ENCODE data around the gene ATP7B. TPM values are rescaled to one million over a fixed set of nuclear protein-coding genes. Genes with fewer than 3 reads are reported as not detected.
"Not testable (repeated sequence)": the region's sequence is repeated elsewhere in the genome, so short reads cannot be mapped to it uniquely, and the experiment has no call there.

Gene ATP7B
- polyA plus RNA-seq, 4 donors, result 8.1 to 31.3 (median 13.5) TPM

DNA sequence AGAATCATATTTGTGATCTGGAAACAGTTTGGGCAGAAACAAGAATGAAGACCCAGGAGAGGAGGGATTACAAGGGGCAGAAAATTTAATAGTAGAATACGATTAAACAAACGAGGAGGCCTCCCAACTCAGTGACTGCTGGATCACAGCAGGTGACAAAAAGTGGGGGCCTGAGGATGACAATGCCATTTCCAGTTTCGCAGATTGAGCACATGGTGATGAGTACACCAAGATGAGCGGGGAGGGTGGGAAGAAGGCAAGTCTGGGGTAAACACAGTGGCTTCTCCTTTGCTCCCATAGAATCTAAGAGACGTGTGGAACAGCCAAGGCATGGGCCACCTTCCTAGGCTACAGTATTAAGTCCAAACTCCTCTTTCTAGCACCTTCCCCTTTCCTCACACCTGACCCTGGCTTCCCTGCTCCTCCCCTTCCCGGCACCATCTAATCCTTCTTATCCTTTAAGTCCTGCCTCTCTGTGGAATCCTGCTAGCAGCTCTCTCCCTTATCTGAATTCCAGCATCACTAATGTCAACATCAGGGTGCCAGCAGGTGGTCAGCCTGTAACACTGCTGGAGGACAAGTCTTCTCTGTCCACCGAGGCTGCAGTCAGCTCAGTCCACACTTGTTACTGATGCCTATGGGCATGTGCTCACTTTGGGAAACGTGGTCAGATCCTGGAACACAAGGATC, 13.5 kb downstream of the ATP7B start:
- Histone ChIP-seq H3K4me1 (ENCODE audit: control insufficient read depth in 3 of 3, insufficient read depth in 2 of 3, low read depth in 1 of 3, low read length in 2 of 3) (peaks cover 5 to 69% (median 11%) of the 10 kb centered on the region in 3 donors), H3K9me3 (ENCODE audit: control insufficient read depth in 2 of 2, insufficient read depth in 1 of 2, low read depth in 1 of 2, low read length in 1 of 2) (no peaks in the 10 kb centered on the region), H3K36me3 (ENCODE audit: control insufficient read depth in 3 of 3, insufficient read depth in 2 of 3, low read depth in 1 of 3, low read length in 3 of 3) (peaks cover 0 to 8% (median 2%) of the 10 kb centered on the region in 3 donors), H3K4me3 (ENCODE audit: low read depth in 1 of 3, low read length in 3 of 3) (no peak overlapping the region), H3K27me3 (ENCODE audit: control insufficient read depth in 3 of 3, insufficient read depth in 3 of 3, low read length in 3 of 3) (no peaks in the 10 kb centered on the region), H3K27ac (ENCODE audit: low read depth in 1 of 3, low read length in 2 of 3) (peak overlapping the region in 1 of 3 donors; percentile 79)
- no peak for FAIRE-seq
- WGBS, 3 donors, result 48 to 65% (median 57%) methylated on average over 8 of the region's 8 CpGs
- peak; percentile 74 to 76 for DNase-seq

DNA sequence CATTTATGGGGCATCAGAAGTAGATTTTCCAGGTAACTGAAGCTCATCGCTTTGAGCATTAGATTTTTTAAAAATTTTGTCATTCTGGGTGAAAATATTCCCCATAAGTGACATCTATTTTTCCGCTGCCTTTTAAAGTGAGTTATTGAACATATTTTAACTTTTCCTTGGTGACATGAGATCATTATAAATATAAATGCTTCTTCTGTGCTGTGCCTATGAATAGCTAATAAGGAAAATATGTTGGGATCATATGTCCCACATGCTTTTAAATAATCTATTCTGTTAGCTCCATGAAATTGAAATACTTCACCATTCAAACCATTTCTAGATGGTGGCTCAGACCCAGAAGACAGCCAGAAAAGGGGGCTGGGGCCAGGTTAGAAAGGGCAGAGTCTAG, 14.1 kb downstream of the ATP7B start:
- FAIRE-seq (no peak), DNase-seq (no peak)
- H3K36me3 ChIP-seq (ENCODE audit: control insufficient read depth in 3 of 3, insufficient read depth in 2 of 3, low read depth in 1 of 3, low read length in 3 of 3), result peaks cover 0 to 8% (median 2%) of the 10 kb centered on the region in 3 donors
- 93 to 95% (median 94%) methylated on average over 2 of the region's 2 CpGs for WGBS, 3 donors
- H3K4me1 ChIP-seq (ENCODE audit: control insufficient read depth in 3 of 3, insufficient read depth in 2 of 3, low read depth in 1 of 3, low read length in 2 of 3), result peaks cover 5 to 66% (median 11%) of the 10 kb centered on the region in 3 donors
- no peaks in the 10 kb centered on the region for H3K9me3 ChIP-seq (ENCODE audit: control insufficient read depth in 2 of 2, insufficient read depth in 1 of 2, low read depth in 1 of 2, low read length in 1 of 2)
- no peaks in the 10 kb centered on the region for H3K27me3 ChIP-seq (ENCODE audit: control insufficient read depth in 3 of 3, insufficient read depth in 3 of 3, low read length in 3 of 3)
- no peak overlapping the region for H3K4me3 ChIP-seq (ENCODE audit: low read depth in 1 of 3, low read length in 3 of 3)
- H3K27ac ChIP-seq (ENCODE audit: low read depth in 1 of 3, low read length in 2 of 3), result peak overlapping the region in 1 of 3 donors; percentile 79

DNA sequence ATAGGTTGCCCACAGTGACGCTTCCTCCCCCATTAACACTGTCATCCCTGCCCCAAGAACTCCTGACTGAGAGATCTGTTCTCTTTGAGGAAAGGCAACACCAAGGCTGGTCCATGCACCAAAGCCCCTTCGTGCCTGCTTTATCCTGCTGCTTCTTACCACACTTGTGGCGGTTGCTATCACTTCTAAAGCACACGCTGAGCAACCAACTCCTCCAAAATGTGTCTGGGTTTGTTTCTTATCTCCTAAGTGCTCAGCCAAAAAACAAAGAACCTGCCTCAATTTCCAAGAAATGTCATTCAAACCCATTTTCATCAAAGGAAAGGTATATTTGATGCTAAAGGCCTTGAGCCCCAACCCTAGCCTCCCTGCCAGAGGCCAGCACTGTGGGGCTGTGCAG, 14.6 kb downstream of the ATP7B start:
- peak overlapping the region in 2 of 3 donors; percentile 27 to 79 for H3K27ac ChIP-seq (ENCODE audit: low read depth in 1 of 3, low read length in 2 of 3)
- H3K4me1 ChIP-seq (ENCODE audit: control insufficient read depth in 3 of 3, insufficient read depth in 2 of 3, low read depth in 1 of 3, low read length in 2 of 3), result peaks cover 5 to 63% (median 11%) of the 10 kb centered on the region in 3 donors
- FAIRE-seq (no peak), DNase-seq (no peak)
- peaks cover 0 to 8% (median 2%) of the 10 kb centered on the region in 3 donors for H3K36me3 ChIP-seq (ENCODE audit: control insufficient read depth in 3 of 3, insufficient read depth in 2 of 3, low read depth in 1 of 3, low read length in 3 of 3)
- WGBS, 3 donors, result 86 to 92% (median 89%) methylated on average over 4 of the region's 4 CpGs
- no peaks in the 10 kb centered on the region for H3K27me3 ChIP-seq (ENCODE audit: control insufficient read depth in 3 of 3, insufficient read depth in 3 of 3, low read length in 3 of 3)
- no peak overlapping the region for H3K4me3 ChIP-seq (ENCODE audit: low read depth in 1 of 3, low read length in 3 of 3)
- H3K9me3 ChIP-seq (ENCODE audit: control insufficient read depth in 2 of 2, insufficient read depth in 1 of 2, low read depth in 1 of 2, low read length in 1 of 2), result no peaks in the 10 kb centered on the region

DNA sequence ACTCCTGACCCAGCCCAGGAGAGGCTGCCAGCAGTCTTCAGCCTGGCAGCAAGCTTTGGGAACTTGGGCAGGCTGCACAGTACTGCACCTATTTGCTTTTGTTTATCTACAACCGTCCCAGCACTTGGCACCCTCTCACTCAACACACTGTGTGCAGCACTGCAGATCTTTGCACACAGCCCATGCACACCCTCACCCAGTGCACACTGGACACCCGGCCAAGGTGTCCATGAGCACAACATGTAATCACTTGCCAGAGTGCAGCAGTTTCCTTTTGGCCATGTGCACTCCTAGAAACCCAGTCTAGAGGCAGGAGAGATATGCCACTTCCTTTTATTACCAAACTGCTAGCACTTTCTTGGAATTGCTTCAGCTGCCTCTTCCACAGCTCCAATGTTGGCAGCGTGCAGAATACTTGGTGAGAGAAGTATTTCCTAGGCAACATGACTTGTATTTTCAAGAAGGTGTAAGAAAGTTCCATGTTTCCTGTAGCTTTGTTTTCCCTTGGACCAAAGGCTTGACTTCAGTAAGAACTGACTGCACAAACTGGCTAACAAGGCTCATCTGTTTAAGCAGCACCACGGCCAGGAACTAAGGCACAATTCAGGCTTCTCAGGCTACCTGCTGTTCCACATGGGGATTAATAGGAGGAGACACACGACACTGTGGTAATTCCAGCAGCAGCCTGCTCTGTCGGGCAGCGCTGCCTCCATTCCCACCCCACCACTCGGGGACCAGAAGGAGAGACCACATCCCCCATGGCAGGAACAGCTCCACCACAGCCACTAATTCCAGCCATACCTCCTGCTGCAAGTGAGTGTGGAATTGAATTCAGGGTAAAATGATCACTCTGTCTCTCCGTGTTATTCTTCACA, 15.3 kb downstream of the ATP7B start:
- DNase-seq (peak in 1 of 2 donors; percentile 77), FAIRE-seq (no peak)
- H3K27me3 ChIP-seq (ENCODE audit: control insufficient read depth in 3 of 3, insufficient read depth in 3 of 3, low read length in 3 of 3), result no peaks in the 10 kb centered on the region
- peak overlapping the region; percentile 27 to 68 (median 32) for H3K27ac ChIP-seq (ENCODE audit: low read depth in 1 of 3, low read length in 2 of 3)
- peaks cover 5 to 60% (median 11%) of the 10 kb centered on the region in 3 donors for H3K4me1 ChIP-seq (ENCODE audit: control insufficient read depth in 3 of 3, insufficient read depth in 2 of 3, low read depth in 1 of 3, low read length in 2 of 3)
- H3K4me3 ChIP-seq (ENCODE audit: low read depth in 1 of 3, low read length in 3 of 3), result no peak overlapping the region
- 41 to 50% (median 45%) methylated on average over 9 of the region's 9 CpGs for WGBS, 3 donors
- peaks cover 0 to 9% (median 2%) of the 10 kb centered on the region in 3 donors for H3K36me3 ChIP-seq (ENCODE audit: control insufficient read depth in 3 of 3, insufficient read depth in 2 of 3, low read depth in 1 of 3, low read length in 3 of 3)
- H3K9me3 ChIP-seq (ENCODE audit: control insufficient read depth in 2 of 2, insufficient read depth in 1 of 2, low read depth in 1 of 2, low read length in 1 of 2), result no peaks in the 10 kb centered on the region

DNA sequence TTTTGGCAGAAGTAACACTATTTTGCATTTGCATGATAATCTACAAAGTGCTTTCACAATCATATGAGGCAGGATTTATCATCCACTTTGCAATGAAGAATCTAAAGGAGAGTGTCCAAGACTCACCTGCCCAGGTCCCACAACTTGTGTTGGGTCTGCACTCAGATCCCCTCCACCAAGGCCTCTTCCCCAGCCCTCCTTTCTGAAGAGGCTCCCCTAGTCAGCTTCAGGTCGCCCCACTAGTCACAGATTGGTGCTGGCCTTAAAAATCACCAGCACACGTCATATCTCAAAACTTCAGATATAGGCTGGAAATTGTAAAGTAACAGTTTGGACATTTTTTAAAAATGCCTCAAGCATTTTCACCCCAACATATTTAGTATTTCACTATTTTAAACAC, 17.5 kb downstream of the ATP7B start:
- no peaks in the 10 kb centered on the region for H3K9me3 ChIP-seq (ENCODE audit: control insufficient read depth in 2 of 2, insufficient read depth in 1 of 2, low read depth in 1 of 2, low read length in 1 of 2)
- peaks cover 0 to 12% (median 2%) of the 10 kb centered on the region in 3 donors for H3K36me3 ChIP-seq (ENCODE audit: control insufficient read depth in 3 of 3, insufficient read depth in 2 of 3, low read depth in 1 of 3, low read length in 3 of 3)
- WGBS, 3 donors, result 89 to 92% (median 91%) methylated on average over 2 of the region's 2 CpGs
- H3K4me1 ChIP-seq (ENCODE audit: control insufficient read depth in 3 of 3, insufficient read depth in 2 of 3, low read depth in 1 of 3, low read length in 2 of 3), result peaks cover 5 to 38% (median 6%) of the 10 kb centered on the region in 3 donors
- H3K27me3 ChIP-seq (ENCODE audit: control insufficient read depth in 3 of 3, insufficient read depth in 3 of 3, low read length in 3 of 3), result no peaks in the 10 kb centered on the region
- H3K27ac ChIP-seq (ENCODE audit: low read depth in 1 of 3, low read length in 2 of 3), result no peak overlapping the region
- DNase-seq (no peak), FAIRE-seq (no peak)
- H3K4me3 ChIP-seq (ENCODE audit: low read depth in 1 of 3, low read length in 3 of 3), result no peak overlapping the region

DNA sequence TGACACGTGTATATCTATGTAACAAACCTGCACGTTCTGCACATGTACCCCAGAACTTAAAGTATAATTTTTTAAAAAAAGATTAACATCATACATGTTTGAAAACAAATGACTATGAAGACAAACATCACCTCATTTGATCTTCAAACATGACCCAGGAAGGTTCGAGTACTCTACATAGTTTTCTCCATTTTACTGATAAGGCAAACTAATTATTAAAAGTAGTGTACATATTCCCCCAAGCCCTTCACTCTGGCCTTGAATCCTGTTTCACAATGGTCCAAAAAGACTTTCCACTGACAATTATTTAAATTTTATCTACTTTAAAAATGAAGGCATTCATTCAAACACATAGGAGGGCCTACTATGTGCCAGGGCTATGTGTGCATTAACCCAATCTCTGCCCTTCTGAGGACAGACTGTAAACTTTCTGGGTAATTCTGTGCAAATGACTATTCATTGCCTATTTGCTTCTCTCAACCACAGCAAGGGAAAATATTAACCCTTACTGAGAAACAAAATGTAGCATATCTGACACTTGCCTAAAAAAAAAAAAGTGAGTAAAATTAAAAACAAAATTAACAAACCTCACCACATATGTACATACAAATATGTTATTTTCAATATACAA, 22.1 kb downstream of the ATP7B start:
- H3K36me3 ChIP-seq (ENCODE audit: control insufficient read depth in 3 of 3, insufficient read depth in 2 of 3, low read depth in 1 of 3, low read length in 3 of 3), result peaks cover 0 to 4% (median 0%) of the 10 kb centered on the region in 3 donors
- DNase-seq, result no peak
- no peaks in the 10 kb centered on the region for H3K4me1 ChIP-seq (ENCODE audit: control insufficient read depth in 3 of 3, insufficient read depth in 2 of 3, low read depth in 1 of 3, low read length in 2 of 3)
- H3K9me3 ChIP-seq (ENCODE audit: control insufficient read depth in 2 of 2, insufficient read depth in 1 of 2, low read depth in 1 of 2, low read length in 1 of 2), result no peaks in the 10 kb centered on the region
- H3K4me3 ChIP-seq (ENCODE audit: low read depth in 1 of 3, low read length in 3 of 3), result no peak overlapping the region
- FAIRE-seq, result no peak
- 74 to 86% (median 84%) methylated on average over 3 of the region's 3 CpGs for WGBS, 3 donors
- H3K27ac ChIP-seq (ENCODE audit: low read depth in 1 of 3, low read length in 2 of 3), result no peak overlapping the region
- H3K27me3 ChIP-seq (ENCODE audit: control insufficient read depth in 3 of 3, insufficient read depth in 3 of 3, low read length in 3 of 3), result no peaks in the 10 kb centered on the region

DNA sequence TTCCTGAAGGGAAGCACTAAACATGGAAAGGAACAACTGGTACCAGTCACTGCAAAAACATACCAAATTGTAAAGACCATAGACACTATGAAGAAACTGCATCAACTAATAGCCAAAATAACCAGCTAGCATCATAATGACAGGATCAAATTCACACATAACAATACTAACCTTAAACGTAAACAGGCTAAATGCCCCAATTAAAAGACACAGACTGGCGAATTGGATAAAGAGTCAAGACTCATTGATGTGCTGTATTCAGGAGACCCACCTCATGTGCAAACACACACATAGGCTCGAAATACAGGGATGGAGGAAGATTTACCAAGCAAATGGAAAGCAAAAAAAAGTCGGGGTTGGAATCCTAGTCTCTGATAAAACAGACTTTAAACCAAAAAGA, 26.3 kb downstream of the ATP7B start:
- not testable (repeated sequence) for DNase-seq; H3K27ac ChIP-seq (ENCODE audit: low read depth in 1 of 3, low read length in 2 of 3); H3K27me3 ChIP-seq (ENCODE audit: control insufficient read depth in 3 of 3, insufficient read depth in 3 of 3, low read length in 3 of 3); H3K4me3 ChIP-seq (ENCODE audit: low read depth in 1 of 3, low read length in 3 of 3); FAIRE-seq; H3K36me3 ChIP-seq (ENCODE audit: control insufficient read depth in 3 of 3, insufficient read depth in 2 of 3, low read depth in 1 of 3, low read length in 3 of 3); H3K9me3 ChIP-seq (ENCODE audit: control insufficient read depth in 2 of 2, insufficient read depth in 1 of 2, low read depth in 1 of 2, low read length in 1 of 2)
- peaks cover 0 to 13% (median 0%) of the 10 kb centered on the region in 3 donors for H3K4me1 ChIP-seq (ENCODE audit: control insufficient read depth in 3 of 3, insufficient read depth in 2 of 3, low read depth in 1 of 3, low read length in 2 of 3)
- WGBS, 3 donors, result 87 to 96% (median 89%) methylated on average over 4 of the region's 4 CpGs

DNA sequence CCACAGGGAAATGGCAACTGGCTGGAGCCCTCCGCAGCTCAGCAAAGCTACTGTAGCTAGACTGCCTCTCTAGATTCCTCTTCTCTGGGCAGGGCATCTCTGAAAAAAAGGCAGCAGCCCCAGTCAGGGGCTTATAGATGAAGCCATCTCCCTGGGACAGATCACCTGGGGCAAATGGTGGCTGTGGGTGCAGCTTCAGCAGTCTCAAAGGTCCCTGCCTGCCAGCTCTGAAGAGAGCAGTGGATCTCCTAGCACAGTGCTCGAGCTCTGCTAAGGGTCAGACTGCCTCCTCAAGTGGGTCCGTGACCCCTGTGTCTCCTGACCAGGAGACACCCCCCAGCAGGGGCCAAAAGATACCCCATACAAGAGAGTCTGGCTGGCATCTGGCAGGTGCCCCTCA, 28.0 kb downstream of the ATP7B start:
- H3K27ac ChIP-seq (ENCODE audit: low read depth in 1 of 3, low read length in 2 of 3); DNase-seq; H3K36me3 ChIP-seq (ENCODE audit: control insufficient read depth in 3 of 3, insufficient read depth in 2 of 3, low read depth in 1 of 3, low read length in 3 of 3); FAIRE-seq; H3K4me3 ChIP-seq (ENCODE audit: low read depth in 1 of 3, low read length in 3 of 3); H3K27me3 ChIP-seq (ENCODE audit: control insufficient read depth in 3 of 3, insufficient read depth in 3 of 3, low read length in 3 of 3); H3K9me3 ChIP-seq (ENCODE audit: control insufficient read depth in 2 of 2, insufficient read depth in 1 of 2, low read depth in 1 of 2, low read length in 1 of 2): not testable (repeated sequence)
- H3K4me1 ChIP-seq (ENCODE audit: control insufficient read depth in 3 of 3, insufficient read depth in 2 of 3, low read depth in 1 of 3, low read length in 2 of 3), result peaks cover 0 to 24% (median 0%) of the 10 kb centered on the region in 3 donors
- 87 to 95% (median 89%) methylated on average over 3 of the region's 3 CpGs for WGBS, 3 donors
